GM18909 (cell line): Measurements from ENCODE around the gene REN.

Experiments used
- ATAC-seq: cut with Tn5 transposase; IDR thresholded peaks from one replicate; pipeline ENCODE4 v1.9.1; 2021; ENCODE audit warnings: mild to moderate bottlenecking; ENCODE audit not compliant: unreplicated experiment, poor library complexity

REN gene

DNA sequence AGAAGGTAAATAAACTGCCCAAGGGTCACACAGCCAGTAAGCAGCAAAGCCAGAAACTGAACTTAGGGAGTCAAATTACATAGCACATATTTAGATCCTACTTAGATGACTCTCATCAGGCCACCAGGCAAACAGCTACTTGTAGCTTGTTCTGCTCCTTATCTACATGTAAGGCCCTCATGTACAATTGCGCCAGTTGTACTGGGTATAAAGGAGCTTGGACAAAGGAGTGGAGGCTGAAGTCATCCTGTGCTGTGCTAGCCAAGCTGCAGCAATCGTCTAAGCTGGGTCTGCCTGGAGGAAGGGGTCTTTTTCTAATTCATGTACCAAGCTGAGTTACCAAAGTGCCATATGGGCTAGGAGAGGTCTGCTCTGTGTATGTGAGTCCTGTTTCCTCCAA is 27.0 kb downstream of the REN start:
- no peak for ATAC-seq

GRCh38 chr1:204136814-204137213 is 29.3 kb downstream of the REN start:
- ATAC-seq = no peak

DNA sequence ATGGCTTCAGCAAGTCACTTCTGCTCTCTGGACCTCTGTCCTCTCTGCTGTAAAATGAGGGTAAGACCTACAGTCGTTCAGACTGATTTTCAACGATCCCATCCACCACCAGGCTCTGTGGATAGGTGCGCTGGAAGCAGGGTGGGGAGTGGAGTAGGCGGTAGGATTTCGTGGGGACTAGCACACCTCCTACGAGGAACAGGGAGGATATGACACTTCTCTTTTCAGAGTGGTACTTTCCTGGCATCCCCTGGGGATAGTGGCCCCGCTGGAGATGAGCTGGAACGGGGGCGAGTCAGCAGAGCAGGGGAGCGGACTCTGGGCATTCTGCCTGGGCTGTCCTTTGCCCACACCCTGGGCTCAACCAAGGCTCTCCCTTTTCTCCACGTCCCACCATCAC is 32.0 kb downstream of the REN start:
- no peak for ATAC-seq

- ATAC-seq = no peak
These were observed 33.4 kb downstream of the REN start for GRCh38 chr1:204132718-204133117.

DNA sequence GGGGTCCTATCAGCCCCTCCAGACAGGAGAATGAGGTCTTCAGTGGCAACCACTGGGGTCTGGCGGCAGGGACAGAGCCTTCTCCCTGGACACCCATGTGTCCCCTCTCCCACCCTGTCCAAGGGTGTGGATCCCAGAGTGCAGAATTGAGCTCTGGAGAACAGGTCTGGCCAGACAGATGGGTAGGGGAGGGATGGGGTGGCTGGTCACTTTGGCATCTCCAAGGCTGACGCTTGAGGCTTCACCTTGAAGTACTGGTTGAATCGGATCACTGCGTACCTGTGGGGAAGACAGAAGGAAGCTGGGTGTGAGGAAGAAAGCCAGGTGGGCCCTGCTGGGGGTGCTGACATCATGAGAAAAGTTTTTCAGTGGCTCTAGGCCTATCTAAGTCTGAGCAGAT is 34.2 kb downstream of the REN start:
- ATAC-seq = no peak

- ATAC-seq = no peak
These were observed 34.9 kb downstream of the REN start for GRCh38 chr1:204130981-204131892.

GRCh38 chr1:204130178-204130577 is 36.0 kb downstream of the REN start:
- no peak for ATAC-seq

DNA sequence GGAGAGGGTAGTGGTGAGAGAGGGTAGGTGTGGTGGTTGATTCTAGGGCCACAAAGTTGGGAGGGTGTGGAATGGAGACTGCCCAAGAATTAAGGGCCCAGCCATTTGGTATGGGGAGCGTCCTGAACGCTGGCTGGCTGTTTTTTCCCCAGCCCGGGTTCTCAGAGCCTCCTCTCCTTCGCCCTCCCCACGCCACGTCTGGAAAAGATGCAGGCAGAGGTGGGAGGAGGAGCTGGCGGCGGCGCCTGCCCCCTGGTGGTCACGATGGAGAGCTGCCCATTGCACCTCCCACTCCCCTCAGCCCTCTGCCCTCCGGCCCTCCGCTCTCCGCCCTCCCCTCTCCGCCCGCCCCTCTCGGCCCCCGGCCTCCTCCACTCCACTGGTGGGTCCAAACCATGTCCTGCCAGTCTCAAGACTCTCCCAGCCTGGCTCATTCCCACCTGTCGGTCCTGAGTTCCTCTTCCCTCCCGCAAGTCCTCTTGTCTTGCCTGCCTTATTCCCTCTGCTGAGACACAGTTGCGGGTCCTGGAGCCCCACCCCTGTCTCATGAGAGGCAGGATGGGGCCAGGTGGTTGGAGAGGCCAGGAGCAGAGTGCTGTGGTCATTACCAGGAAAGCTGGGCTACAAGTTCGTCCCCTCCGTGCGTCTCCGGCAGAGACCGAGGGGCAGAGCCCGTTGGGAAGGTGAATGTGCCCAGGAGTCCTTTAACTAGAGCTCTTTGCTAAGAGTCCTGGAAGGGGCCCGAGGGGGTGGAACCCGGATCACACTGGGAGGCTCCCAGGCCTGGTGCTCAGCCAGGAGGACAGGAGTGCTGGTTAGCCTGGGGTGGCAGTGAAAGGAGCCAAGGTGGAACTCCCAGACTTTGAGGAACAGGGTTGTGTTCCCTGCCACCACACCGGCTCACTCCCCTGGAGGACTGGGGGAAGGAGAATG is 36.9 kb downstream of the REN start:
- no peak for ATAC-seq

DNA sequence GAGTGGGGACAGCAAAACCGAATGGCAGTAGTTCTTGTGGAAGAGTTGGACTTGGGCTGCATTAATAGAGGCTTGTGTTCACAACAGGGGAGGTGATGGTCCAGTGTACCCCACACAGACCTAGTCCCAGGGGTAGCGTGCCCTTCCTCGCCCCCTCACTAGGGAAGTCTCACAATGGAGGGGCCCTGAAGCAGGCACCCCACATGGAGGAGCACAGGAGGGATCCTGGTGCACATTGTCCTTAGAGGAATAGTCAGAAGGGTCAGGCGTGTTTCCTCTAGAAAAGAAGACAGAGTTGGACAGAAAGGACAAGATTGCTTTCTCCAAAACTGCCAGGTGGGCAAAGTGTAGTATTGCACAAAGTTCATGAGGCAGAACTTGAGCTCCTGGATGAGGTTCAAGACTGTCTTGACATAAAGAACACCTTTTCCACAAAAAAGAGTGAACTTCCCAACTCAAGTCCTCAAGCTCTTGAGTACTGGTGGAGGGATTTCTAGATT is 37.6 kb downstream of the REN start:
- ATAC-seq = no peak

GRCh38 chr1:204127597-204128242 is 38.4 kb downstream of the REN start:
- ATAC-seq = no peak

GRCh38 chr1:204126956-204127355 is 39.2 kb downstream of the REN start:
- no peak for ATAC-seq

DNA sequence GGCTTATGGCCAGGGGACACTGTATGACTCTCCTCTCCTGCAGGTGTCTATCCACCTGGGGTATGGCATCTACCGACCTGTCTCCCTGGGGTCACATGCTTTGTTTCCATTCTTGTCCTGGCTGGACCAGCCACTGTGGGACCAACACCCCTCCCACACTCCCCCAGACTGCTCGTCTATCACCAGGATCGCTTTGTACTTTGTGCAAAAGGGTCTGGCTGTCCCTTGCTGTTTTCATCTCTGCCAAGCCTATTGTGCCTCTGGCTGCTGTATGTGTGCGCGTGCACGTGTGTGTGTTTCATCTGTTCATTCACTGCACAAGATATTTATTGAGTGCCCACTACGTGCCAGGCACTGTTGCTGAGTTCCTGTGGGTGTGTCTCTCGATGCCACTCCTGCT is 39.8 kb downstream of the REN start:
- no peak for ATAC-seq

GRCh38 chr1:204125759-204126351 is 40.3 kb downstream of the REN start:
- no peak for ATAC-seq

DNA sequence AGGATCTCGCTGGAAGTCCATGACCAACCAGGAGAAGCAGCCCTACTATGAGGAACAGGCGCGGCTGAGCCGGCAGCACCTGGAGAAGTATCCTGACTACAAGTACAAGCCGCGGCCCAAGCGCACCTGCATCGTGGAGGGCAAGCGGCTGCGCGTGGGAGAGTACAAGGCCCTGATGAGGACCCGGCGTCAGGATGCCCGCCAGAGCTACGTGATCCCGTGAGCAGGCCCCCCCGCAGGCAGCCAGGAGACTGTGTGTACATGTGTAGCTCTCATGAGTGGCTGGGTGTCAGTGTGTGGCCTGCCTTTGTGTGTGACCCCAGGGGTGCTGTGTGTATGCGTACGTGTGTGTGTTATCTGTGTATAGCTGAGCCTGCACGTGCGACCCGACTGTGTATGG is 41.5 kb downstream of the REN start:
- no peak for ATAC-seq

- ATAC-seq = no peak
These were observed 42.8 kb downstream of the REN start for GRCh38 chr1:204123376-204123775.

GRCh38 chr1:204121840-204122555 is 44.1 kb downstream of the REN start:
- no peak for ATAC-seq

- no peak for ATAC-seq
These were observed 49.6 kb downstream of the REN start for GRCh38 chr1:204116539-204116938.

GRCh38 chr1:204115116-204115515 is 51.0 kb downstream of the REN start:
- ATAC-seq = no peak

DNA sequence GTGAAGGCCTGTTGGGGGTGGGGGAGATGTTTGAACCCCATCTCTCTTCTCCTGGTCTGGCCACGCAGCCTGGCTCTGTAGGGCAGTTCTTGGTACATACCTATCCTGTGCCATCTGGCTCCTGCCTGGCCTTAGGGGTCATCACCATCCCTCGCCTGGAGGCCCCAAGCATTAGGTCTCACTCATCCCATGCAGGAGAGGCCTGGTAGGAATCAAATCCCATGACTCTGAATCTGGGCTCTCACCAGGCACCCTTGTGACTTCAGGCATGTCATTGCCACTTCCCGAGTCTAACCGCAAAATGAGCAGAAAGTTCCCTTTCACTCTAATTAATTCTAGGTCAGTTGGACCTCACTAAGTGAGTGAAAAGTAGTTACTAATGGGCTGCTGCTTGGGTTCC is 51.5 kb downstream of the REN start:
- no peak for ATAC-seq

- no peak for ATAC-seq
These were observed 52.2 kb downstream of the REN start for GRCh38 chr1:204113896-204114295.
